Measurements from ENCODE around the gene GDF10. TPM values are rescaled to one million over a fixed set of nuclear protein-coding genes. Genes with fewer than 3 reads are reported as not detected.

GDF10 gene
- total RNA-seq, 1 experiment from 2014 or later: not detected

GRCh38 chr10:47326306-47326926, 26.4 kb downstream of the GDF10 start:
- intact Hi-C loops (cut with micrococcal nuclease): no loop called here
- DNase-seq (ENCODE audit: unreplicated experiment): no peak
- BruUV-seq (replicated peaks): no TSS peak
- peaks cover 26% of the 10 kb centered on the region for H3K27me3 Mint-ChIP-seq (ENCODE audit: insufficient read depth, unreplicated experiment)
- TF ChIP-seq CTCF (IDR thresholded peaks at IDR 0.05; ENCODE audit: unreplicated experiment): no peak
- no peak overlapping the region for H3K4me3 Mint-ChIP-seq (ENCODE audit: unreplicated experiment)
- H3K27ac Mint-ChIP-seq (ENCODE audit: low read depth, unreplicated experiment): no peak overlapping the region
- ChIA-PET CTCF (interaction anchor here (0.6 to 0.7 kb wide), 2 partner anchors 302 to 1074 kb away, joined by 3 to 4 read pairs; no protein-coding TSS in a partner anchor), POLR2A (no interaction called here)
- no peaks in the 10 kb centered on the region for H3K9me3 Mint-ChIP-seq (ENCODE audit: unreplicated experiment)
- H3K36me3 Mint-ChIP-seq (ENCODE audit: insufficient read depth, unreplicated experiment): no peaks in the 10 kb centered on the region
- H3K4me1 Mint-ChIP-seq (ENCODE audit: insufficient read depth, unreplicated experiment): no peaks in the 10 kb centered on the region

GRCh38 chr10:47326927-47327330, 26.9 kb downstream of the GDF10 start:
- intact Hi-C loops (cut with micrococcal nuclease): no loop called here

GRCh38 chr10:47329855-47330254, 29.9 kb downstream of the GDF10 start:
- H3K9me3 Mint-ChIP-seq (ENCODE audit: unreplicated experiment): no peaks in the 10 kb centered on the region
- no peaks in the 10 kb centered on the region for H3K36me3 Mint-ChIP-seq (ENCODE audit: insufficient read depth, unreplicated experiment)

More at GRCh38 chr10:47326927-47327330, 26.9 kb downstream of the GDF10 start:
- DNase-seq (ENCODE audit: unreplicated experiment): no peak
- Mint-ChIP-seq H3K4me1 (ENCODE audit: insufficient read depth, unreplicated experiment) (no peaks in the 10 kb centered on the region), H3K27ac (ENCODE audit: low read depth, unreplicated experiment) (no peak overlapping the region), H3K36me3 (ENCODE audit: insufficient read depth, unreplicated experiment) (no peaks in the 10 kb centered on the region), H3K27me3 (ENCODE audit: insufficient read depth, unreplicated experiment) (peaks cover 23% of the 10 kb centered on the region), H3K4me3 (ENCODE audit: unreplicated experiment) (no peak overlapping the region), H3K9me3 (ENCODE audit: unreplicated experiment) (no peaks in the 10 kb centered on the region)
- BruUV-seq (replicated peaks): no TSS peak
- ChIA-PET CTCF (interaction anchor here (0.6 kb wide), 1 partner anchor 1074 kb away, joined by 4 read pairs; no protein-coding TSS in a partner anchor), POLR2A (no interaction called here)
- no peak for TF ChIP-seq CTCF (IDR thresholded peaks at IDR 0.05; ENCODE audit: unreplicated experiment)

GRCh38 chr10:47330366-47330765, 30.4 kb downstream of the GDF10 start:
- no peak for TF ChIP-seq CTCF (IDR thresholded peaks at IDR 0.05; ENCODE audit: unreplicated experiment)
- H3K36me3 Mint-ChIP-seq (ENCODE audit: insufficient read depth, unreplicated experiment): no peaks in the 10 kb centered on the region
- H3K9me3 Mint-ChIP-seq (ENCODE audit: unreplicated experiment): no peaks in the 10 kb centered on the region
- POLR2A ChIA-PET: no interaction called here
- no peak for DNase-seq (ENCODE audit: unreplicated experiment)
- intact Hi-C loops (cut with micrococcal nuclease): no loop called here
- BruUV-seq (replicated peaks): no TSS peak
- peaks cover 27% of the 10 kb centered on the region for H3K27me3 Mint-ChIP-seq (ENCODE audit: insufficient read depth, unreplicated experiment)
- no peak overlapping the region for H3K27ac Mint-ChIP-seq (ENCODE audit: low read depth, unreplicated experiment)
- CTCF ChIA-PET: interaction anchor here (1.3 kb wide), 1 partner anchor 305 kb away, joined by 3 read pairs; no protein-coding TSS in a partner anchor
- H3K4me1 Mint-ChIP-seq (ENCODE audit: insufficient read depth, unreplicated experiment): no peaks in the 10 kb centered on the region
- H3K4me3 Mint-ChIP-seq (ENCODE audit: unreplicated experiment): no peak overlapping the region

More at GRCh38 chr10:47329855-47330254, 29.9 kb downstream of the GDF10 start:
- peaks cover 27% of the 10 kb centered on the region for H3K27me3 Mint-ChIP-seq (ENCODE audit: insufficient read depth, unreplicated experiment)
- POLR2A ChIA-PET: no interaction called here
- no peak overlapping the region for H3K4me3 Mint-ChIP-seq (ENCODE audit: unreplicated experiment)
- no peak overlapping the region for H3K27ac Mint-ChIP-seq (ENCODE audit: low read depth, unreplicated experiment)
- TF ChIP-seq CTCF (IDR thresholded peaks at IDR 0.05; ENCODE audit: unreplicated experiment): no peak
- intact Hi-C loops (cut with micrococcal nuclease): no loop called here
- BruUV-seq (replicated peaks): no TSS peak
- no peak for DNase-seq (ENCODE audit: unreplicated experiment)
- H3K4me1 Mint-ChIP-seq (ENCODE audit: insufficient read depth, unreplicated experiment): no peaks in the 10 kb centered on the region
- CTCF ChIA-PET: no interaction called here

All from MCF 10A (cell line).